Activated gamma-delta T cell treated with Interleukin-2 at 50 U/mL for 16 hours (primary cell): Measurements from ENCODE around the gene TAPT1.

Source experiments
- DNase-seq: peaks from one replicate; pipeline ENCODE4 v3.0.0-alpha.2; 2020

Gene TAPT1

DNA sequence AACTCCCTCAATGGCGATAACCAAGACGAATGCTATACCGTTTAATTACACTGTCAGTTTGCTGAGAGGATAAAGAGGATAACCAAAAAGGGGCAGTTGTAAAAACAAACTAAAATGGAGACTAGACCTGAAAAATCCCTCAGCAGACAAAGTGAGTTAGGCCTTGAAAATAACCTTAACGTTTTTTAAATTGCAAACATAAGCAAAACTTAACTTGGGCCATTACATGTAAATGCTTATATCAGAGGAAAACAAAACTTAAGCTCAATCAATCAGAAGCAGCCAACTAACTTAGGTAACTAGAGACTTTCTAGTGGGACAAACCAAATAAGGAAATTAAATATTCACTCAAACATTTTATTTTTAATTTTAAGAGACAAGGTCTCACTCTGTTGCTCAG is 17.0 kb upstream of the TAPT1 start:
- no peak for DNase-seq

DNA sequence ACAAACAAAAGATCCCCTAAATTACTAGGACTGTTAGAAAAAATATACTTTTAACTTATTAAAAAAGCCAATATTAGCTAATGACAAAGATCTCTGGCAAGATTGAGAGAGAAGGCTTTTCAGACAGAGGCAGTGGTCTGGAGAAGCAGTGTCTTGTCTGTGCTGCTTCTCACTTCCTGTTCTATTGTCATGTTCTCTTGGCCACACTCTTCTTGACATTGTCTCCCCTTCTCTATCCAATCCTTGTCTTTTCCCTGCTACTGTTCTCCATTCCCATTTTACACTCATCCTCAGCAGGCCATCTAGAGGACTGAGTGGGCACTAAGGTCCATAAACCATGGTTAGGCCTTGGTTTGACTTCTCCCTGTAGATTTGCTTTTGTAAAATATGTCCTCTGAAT is 14.0 kb upstream of the TAPT1 start:
- no peak for DNase-seq

DNA sequence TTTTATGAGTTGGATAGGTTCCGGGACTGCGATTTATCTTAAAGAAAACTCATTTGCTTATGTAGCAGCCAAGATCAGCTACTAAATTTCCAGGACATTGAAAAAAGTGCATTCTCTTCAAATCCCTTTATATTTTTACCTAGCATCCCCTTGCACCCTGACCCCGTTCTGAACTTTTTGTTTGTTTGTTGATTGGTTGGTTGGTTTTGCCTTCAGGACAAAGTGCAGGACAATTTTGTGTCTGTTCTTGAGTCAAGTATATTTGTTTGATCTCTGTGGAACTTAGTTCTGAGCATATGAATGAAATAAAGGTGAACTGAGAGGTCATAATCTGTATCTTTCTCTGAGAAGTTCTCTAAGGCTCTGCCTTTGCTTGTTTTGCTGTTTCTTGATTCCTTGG is 12.8 kb upstream of the TAPT1 start:
- no peak for DNase-seq

DNA sequence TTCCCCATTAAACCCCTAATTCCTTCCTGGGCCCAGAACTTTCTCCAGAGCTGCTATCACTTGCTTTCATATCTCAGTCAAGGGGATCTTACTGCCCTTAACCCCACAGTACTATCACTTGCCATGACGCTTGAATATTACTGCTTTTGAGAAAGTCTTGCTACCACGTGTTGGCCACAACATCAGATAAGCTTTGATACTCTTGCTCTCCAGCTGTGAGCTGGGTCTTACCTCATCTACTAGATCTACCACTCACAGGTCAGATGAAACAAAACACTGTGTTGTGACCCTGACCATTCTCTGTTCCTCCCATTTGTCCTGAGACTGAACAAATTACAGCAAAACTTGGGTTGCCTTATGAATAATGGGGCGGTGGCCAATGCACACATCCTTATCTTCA is 12.1 kb upstream of the TAPT1 start:
- DNase-seq, result no peak

DNA sequence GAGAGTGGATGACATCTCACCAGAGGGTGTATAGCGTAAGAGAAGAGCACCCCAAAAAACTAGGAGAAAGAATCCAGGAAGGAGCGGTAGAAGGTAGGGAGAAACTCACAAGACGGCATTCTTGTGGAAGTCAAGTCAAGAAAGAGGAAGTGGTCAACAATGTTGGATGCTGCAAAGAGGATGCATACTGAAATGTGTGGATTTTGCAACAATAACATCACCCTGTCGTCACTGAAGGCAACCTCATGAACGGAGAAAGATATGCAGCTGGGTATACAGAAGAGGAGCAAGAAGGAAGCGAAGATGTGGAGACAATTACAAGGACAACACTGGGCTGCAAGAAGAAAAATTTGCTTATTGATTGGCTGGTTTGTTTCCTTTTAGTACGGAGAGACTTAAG is 11.4 kb upstream of the TAPT1 start:
- DNase-seq, result no peak

DNA sequence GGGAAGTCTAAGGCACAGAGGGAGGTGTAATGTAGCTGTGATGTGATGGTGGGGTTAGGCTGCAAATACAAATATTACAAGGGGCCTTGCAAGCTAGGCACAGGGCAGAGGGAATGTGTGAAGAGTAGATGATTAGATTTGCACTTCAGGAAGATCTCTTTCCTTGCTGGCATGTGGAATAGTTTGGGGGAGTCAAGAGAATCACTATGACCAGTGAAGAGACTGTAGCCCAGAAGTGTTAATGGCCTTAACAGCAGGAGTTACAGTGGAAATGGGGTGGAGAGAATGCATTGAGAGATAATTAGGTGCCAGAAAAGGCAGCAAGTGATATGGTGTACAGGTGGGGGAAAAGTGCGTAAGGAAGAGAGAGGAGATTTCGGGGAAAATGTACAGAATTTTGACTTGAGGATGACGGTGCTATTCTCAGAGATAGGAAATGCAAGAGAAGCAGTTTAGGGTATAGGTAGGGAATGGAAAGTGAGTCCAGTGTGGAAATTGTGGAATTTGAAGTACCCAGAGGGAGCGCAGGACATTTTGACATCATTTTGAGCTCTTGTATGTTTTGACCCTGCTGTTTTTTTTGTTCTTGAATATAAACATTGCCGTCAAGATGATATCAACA is 10.2 kb upstream of the TAPT1 start:
- no peak for DNase-seq

DNA sequence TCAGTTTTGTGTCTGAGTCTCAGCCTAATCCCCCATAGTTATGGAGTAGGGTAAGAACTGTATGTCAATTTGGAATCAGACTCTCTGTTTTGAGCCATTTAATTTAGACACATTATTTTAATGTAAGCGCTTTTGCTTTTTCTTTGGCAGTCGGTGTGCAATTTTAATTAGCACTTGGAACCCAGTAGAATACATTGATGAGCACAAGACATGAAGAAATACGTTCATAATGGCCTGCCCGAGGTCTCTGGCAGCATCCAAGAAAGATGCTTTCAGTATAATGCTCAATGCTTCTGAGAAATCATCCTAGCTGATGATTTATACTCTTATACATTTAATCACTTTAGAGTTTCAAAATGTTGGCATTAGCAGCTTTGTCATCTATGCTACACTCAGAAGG is 8.9 kb upstream of the TAPT1 start:
- no peak for DNase-seq

DNA sequence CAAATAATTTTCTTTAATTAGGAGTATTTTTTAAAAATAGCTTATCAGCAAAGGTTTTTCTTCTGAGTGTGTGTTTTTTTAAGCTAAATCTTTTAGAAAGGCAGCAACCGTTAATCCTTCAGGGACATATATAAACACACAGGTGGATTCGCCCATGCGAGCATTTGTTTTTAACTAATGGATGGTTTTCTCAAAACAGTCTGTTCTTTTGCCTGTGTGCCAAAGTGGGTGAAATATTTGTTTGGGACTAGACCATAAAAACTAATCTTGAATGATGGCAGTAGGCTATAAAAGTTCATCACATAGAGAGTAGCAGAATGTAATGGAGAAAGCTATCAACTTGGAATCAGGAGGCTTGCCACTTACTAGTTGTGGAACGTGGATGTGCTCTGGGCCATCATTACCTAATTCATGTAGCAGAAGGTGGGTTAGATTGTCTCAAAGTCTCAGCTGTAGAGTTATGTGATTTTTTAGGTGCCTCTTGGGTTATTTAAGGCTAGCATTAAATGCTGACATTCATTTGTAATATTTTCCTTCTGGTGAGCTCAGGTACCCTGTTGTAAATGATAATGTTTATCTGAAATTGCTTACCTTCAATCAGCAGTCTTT is 7.4 kb upstream of the TAPT1 start:
- no peak for DNase-seq

DNA sequence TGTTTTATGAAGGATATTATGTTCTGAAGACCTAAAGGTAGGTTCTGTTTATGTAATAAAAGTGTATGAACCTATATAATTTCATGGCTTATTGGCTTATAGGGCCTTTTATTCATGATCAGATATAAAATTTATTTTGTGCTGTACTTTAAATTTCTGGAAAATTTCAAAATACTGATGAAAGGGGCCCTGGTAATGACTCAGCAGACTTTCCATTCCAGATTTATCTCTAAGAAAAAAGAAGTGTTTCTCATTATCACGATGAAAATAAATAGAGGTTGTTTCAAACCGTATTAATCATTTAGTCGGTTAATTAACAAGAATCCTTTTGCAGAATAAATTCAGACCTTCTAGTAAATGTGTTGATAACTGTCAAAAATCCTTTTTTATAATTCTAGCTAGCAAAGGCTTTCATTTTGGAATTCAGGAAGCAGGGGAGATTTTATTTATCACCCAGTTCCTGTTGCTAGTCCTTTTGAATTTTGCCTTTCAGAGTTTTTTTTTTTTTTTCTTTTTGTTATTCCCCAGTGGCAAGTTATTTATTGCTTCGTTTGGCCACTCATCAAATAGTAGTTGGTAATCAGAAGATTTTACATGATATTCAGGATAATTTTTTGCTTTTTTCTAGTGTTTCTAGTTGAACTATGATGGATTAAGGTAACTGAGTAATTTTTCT is 5.4 kb upstream of the TAPT1 start:
- DNase-seq, result no peak

DNA sequence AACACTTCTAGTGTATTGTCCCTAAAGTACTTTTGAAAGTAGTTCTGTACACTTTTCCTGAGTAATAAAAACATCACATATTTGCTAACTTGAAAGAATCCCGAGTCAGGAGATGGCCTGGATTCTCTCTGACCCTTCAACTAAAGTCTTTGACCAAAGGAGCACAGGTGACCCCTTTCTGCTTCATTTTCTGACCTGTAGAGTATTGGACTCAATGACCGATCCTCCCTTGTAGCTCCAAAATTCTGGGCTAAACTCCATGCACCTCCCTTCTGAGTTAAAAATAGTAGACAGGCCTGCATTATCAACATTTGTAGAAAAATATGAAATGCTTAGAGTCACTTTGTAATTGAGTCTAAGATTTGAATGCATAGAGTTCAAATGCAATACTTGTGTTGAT is 4.0 kb upstream of the TAPT1 start:
- no peak for DNase-seq

DNA sequence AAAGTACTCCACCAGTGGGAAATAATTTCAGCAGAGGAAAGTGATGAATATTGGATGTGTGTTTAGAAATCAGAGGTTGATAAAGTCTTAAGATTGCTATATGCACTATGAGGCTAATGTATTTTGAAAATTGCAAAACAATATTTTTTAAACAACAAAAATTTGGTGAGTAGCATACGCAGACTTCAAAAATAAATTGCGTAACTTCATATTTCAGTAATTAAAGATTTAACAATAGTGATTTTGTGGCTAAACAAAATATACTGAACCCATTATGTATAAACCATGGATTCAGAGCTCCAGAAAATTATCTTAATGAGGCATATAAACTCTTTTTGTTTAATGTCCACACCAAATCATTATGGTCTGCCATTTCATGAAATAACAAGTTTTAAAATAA is 3.3 kb upstream of the TAPT1 start:
- no peak for DNase-seq

DNA sequence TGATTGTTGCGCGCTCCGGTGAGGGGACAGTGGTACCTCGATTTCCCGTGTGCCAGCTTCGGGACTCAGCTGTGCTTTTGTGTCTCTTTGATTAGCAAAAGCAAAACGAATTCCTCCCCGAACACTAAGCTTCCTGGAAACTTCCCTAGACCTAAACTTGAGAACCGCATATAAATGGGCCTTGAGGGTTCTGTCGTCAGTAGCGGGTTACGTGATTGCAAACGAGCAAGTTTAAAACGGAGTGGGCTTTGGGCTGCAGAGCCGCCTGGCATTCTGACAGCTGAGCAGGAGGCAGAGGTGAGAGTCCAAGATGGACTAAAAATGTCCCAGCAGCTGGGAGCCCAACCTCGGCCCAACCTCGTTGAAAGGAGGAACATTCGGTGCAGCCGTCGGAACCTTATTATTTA is 1.2 kb upstream of the TAPT1 start:
- DNase-seq, result no peak

DNA sequence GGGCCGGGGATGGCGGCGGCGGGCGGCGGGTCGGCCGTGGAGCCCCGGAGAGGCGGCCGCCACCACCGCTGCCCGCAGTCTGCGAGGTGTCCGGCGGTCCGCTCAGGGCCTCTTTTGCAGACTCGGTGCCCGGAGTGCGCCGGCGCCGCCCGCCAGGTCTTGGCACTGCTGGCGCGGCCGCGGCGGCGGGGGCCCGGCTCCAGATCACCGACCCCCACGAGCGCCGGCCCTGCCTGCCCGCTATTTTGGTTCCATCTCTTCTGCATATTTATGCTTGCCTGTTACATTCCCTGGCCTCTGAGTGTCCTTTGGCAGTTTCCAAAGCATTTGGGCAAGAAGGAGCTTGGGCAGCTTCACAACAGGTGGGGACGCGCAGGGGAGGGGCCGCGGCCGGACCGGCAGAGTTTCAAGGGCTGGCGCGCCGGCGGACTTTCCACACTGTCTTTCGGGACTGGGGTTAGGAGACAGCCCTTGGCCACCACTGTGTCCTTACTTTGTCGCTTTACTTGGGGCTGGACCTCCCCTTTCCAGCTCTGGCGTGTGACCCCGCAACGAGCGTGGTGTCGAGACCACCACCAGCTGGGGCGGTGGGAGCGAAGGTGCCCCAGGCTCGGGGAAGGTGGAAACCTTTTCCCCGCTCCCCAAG is 668 bp upstream of the TAPT1 start:
- DNase-seq, result peak; percentile 24

DNA sequence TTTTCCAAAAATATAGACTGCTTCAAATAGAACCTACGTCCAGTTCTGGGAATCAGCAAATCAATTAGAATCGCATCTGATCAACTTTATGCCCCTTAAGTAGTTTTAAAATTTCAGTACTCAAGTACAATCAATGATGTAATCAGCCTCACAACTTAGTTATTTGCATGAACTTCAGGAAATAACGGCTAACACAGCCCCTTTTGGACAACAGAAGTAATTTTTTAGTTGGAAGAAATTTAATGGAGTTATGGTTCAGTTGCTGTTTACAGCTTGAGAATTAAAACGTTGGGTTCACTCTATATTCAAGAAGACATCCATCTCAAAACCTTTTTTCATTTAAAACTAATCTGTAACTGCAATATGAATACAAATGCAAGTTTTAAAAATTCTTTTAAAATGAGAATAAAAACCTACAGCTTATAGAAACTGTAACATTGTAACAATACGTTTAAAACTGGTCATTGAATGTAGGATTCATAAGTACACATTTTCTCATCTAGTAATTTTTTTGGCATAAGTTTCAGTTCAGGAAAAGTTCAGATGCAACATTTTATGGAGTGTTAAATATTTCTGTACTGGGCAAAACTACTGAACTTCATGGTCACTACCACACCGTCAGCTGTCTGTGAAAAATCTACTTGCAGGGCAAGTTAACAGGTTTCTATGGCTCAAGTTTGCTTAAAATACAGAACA is 956 bp downstream of the TAPT1 start:
- DNase-seq, result no peak

DNA sequence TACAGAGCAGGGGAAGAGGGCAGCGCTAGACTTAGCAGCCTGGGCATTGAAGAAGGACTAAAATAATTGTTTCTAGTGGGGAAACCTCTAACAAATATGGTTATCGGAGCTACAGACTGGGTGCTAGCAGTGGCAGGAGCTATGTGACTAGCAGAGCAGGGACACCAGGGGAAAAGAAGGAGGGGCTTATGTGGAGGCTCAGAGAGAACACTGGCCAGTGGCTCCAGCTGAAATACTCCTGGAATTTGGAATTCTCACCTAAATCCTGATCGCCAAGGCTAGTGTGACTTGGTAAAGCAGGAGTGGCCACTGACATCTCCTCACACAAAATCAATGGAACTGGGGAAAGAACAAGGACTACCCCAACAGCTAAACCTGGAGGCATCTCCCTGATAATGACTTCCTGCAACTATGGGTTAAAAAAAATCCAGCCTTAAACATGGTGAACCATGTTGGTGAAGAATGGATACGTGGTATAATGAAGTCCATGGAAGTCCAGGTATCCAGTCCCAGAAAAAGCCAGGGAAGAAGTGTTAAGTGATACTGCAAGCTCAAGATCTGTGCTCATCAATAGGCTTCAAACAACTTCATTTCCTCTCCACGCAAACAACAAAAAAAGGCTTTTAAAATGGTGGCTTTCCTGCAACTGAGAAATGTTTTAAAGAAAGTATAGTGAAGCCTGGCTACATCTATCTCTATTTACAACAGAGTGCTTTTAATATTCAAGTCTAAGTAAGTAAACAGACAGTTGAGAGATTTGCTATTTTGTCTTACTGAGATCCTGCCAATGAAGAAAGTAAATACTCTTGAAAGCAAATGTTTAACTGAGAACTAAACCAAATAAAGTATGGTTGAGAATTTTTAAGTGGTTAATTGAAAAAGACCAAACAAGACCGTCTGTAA is 1.8 kb downstream of the TAPT1 start:
- DNase-seq, result no peak

DNA sequence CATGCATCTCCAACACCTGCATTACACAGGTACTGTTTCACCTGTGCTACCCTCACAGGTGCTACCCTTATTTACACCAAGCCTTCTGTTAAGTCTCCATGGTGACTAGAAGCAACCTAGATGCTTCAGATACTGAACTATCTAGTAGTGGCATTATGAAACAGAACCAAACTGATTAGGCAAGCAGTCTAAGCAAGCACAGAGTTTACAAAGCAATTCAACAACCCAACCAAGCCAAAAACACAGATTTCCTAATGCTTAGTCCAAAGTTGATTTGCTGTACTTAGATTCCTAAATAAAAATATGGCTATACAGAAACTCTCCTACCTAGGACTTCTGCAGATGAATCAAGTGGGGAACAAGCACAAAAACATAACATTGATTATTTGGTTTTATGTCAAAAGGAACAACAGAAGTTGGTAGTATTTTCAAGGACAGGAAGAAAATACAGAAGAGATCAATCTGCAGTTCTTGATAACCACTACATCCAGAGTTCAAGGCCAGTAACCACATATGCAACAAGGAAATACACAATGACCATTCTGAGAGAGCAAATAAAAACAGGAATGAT is 3.2 kb downstream of the TAPT1 start:
- no peak for DNase-seq

DNA sequence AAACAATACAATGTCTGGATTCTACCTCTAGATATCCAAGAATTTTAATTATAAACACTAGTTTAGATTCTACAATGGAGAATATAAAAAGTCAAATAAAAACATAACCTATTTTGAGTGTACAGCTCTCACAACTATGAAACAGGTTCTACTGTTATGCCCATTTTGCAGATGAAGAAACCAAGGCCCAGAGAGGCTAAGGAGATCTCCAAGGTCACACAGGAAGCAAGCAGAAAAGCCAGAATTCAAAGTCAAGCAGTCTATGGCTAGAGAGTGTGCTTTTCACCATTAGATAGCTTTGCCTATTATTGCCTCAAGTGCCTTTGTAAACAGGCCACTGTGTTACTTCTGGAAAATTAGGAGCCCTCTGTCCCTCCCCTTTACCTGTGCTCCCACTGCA is 7.3 kb downstream of the TAPT1 start:
- DNase-seq, result no peak

DNA sequence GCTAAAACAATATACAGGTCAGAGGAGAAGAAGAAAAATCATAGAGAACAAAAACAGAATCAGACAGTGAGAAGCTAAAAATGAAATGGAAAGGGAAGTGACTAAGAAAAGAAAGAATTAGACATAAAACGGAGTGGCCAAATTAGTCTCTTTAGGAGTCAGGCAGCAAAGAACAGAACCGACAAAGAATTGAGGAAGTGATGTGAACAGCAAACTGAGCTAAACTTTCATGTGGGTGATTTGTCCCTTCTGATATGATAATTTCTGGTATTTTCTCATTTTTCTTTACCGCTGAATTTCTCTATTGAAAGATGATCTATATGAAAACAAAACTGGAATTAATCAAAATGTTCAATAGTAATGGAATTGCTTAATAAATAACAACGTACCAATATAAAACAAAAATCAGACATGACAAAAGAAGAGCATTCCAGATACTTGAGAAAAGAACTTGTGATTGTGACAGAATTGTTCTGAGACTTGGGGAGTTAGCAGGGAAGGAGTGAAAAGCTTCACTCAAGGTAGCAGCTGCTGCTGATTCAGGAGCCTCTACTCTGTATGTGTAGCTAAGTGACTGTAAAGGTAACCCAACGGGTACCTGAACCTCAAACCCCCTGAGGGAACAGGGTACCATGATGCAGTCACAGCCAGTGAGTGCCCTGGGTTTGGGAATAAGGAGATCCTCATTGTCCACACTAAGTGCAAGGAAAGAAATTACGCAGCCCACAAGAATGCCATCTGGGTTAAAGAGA is 8.8 kb downstream of the TAPT1 start:
- DNase-seq, result no peak

DNA sequence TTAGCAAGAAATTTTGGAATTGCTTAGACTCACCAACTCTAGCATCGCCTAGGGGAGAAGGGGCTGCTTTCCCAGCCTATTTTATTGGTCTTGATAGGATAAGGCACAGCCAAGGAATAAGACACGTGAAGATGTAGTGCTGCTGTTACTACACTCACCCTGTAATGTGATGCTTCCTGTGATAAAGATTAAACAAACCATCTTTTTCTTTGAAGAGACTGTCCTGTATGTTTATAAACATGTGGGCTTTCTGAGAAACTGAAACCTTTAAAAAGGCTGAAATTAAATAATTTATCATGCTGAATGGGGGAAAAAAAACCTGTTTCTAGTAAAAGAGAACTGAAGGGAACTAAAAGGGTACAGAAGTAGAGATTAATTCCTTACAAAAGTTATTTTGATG is 13.2 kb downstream of the TAPT1 start:
- DNase-seq, result no peak

DNA sequence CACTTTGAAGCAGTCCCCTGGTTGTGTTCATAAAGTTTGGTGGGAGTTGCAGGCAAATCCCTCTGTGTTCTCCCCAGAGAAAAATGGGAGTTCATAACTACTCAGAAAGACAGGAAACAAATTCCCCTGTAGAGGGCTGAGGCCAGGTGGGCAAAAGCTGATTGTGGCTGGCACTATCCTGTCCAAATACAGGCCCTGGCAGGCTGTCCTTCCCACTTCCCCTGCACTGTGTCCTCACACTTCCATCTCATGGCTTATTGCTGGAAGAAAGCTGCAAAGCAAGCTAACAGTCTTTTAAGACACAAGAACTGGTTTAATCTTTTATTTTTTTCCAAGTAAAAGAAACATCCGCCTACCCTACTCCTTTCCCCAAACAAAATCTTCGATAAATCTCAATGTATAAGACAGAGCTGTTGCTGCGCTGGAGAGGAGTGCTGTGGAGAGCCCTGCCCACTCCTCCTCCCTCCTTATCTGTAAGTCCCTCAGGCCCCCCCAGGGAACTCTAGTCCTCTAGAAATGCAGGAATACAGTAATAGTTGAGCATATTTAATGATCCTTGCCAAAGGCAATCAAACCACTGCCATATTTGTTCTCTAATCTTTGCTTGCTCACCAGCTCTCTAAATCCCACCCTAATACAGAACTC is 14.0 kb downstream of the TAPT1 start:
- DNase-seq, result no peak

DNA sequence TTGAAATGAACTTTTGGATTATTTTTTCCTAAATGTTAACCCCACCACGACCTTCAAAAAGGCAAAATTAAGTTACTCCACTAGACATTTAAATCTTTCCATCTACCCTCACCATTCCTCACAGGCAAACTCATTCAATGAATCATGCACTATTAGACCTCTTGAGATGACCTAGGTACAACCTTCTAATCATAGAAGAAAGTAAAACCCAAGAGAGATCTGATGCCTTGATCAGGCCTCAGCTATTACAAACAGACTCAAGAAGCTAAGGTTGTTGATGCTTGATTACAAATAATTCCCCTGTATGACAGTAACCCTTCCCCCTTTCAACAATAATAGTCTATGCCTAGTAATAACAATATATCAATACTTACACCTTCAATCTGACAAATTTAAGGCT is 18.9 kb downstream of the TAPT1 start:
- no peak for DNase-seq
